Epithelial cell of esophagus (primary cell): ENCODE results near the gene UVRAG.

Experiments used
- DNase-seq: peaks from one replicate; pipeline ENCODE4 v3.0.0; 2010; ENCODE audit warnings: low read depth
- H3K4me3 ChIP-seq: 2 replicates; pipeline ENCODE4 v1.5.1; 2011; ENCODE audit warnings: mild to moderate bottlenecking, low read length, control low read depth
- CTCF ChIP-seq: IDR thresholded peaks from 2 replicates; pipeline ENCODE4 v1.5.1; 2011; ENCODE audit warnings: low read depth, mild to moderate bottlenecking, low read length, control low read depth, inconsistent platforms; ENCODE audit not compliant: insufficient read depth; ENCODE audit errors: missing control alignments

The UVRAG gene

GRCh38 chr11:75814363-75814676 is 690 bp upstream of the UVRAG start:
- TF ChIP-seq CTCF, result no peak
- H3K4me3 ChIP-seq, result peak overlapping the region; percentile 69
- DNase-seq, result no peak

- peak overlapping the region; percentile 69 for H3K4me3 ChIP-seq
- DNase-seq, result no peak
- TF ChIP-seq CTCF, result no peak
Measured at GRCh38 chr11:75815345-75816168, 547 bp downstream of the UVRAG start.

GRCh38 chr11:75816561-75817239 is 1.7 kb downstream of the UVRAG start:
- TF ChIP-seq CTCF, result no peak
- peak overlapping the region; percentile 69 for H3K4me3 ChIP-seq
- no peak for DNase-seq

- no peak overlapping the region for H3K4me3 ChIP-seq
- no peak for TF ChIP-seq CTCF
- peak; percentile 73 for DNase-seq
Measured at GRCh38 chr11:75820645-75821044, 5.6 kb downstream of the UVRAG start.

GRCh38 chr11:75821202-75821601 is 6.2 kb downstream of the UVRAG start:
- no peak for DNase-seq
- TF ChIP-seq CTCF, result no peak
- no peak overlapping the region for H3K4me3 ChIP-seq

- TF ChIP-seq CTCF, result no peak
- DNase-seq, result no peak
- no peak overlapping the region for H3K4me3 ChIP-seq
Measured at GRCh38 chr11:75822541-75822940, 7.5 kb downstream of the UVRAG start.
